MM.1S (cell line): ENCODE data around the gene NFKBIZ.

ENCODE experiments used
- CTCF ChIP-seq: fragments of 300-600 bp; sonication (generic); IDR thresholded peaks from 2 replicates; pipeline ENCODE4 v1.5.1; 2016; ENCODE audit warnings: antibody characterized with exemption, low read length, mixed read lengths
- EZH2 ChIP-seq: fragments of 300-600 bp; sonication (generic); optimal IDR thresholded peaks from 2 replicates; pipeline ENCODE3; 2017; ENCODE audit warnings: low read depth, mild to moderate bottlenecking, antibody characterized with exemption, low read length, mixed read lengths
- EZH2phosphoT487 ChIP-seq: fragments of 300-600 bp; sonication (generic); IDR thresholded peaks from 2 replicates; pipeline ENCODE4 v1.6.1; 2018; ENCODE audit warnings: antibody characterized with exemption, low read length

- TF ChIP-seq EZH2 (no peak), CTCF (no peak), EZH2phosphoT487 (no peak)
These were observed 9.2 kb upstream of the NFKBIZ start for GRCh38 chr3:101840066-101840465.
